Upper lobe of left lung (tissue), 4 donors: ENCODE measurements around the gene VDAC2.

Source experiments
- CTCF ChIP-seq, 6 experiments: fragments of 450-650 bp in 4 of 6; fragments of 200-600 bp in 2 of 6; sonication (generic) in 2 of 6; IDR thresholded peaks; one replicate each; pipeline ENCODE4 v1.5.1; 2016 to 2019; ENCODE audit warnings: antibody characterized with exemption in 6 of 6
- EP300 ChIP-seq, 4 donors: sonication (generic); formaldehyde crosslinking; IDR thresholded peaks; one replicate each; pipeline ENCODE4 v1.5.1; 2017; ENCODE audit warnings: antibody characterized with exemption in 4 of 4, control low read depth in 2 of 4
- POLR2A ChIP-seq, 4 donors: fragments of 450-650 bp; IDR thresholded peaks; one replicate each; pipeline ENCODE4 v1.5.1; 2016 to 2017; ENCODE audit warnings: antibody characterized with exemption in 4 of 4, mild to moderate bottlenecking in 2 of 4
- POLR2AphosphoS5 ChIP-seq, 2 donors: sonication (generic); formaldehyde crosslinking; IDR thresholded peaks; one replicate each; pipeline ENCODE4 v1.5.1; 2017; ENCODE audit warnings: antibody characterized with exemption in 2 of 2

DNA sequence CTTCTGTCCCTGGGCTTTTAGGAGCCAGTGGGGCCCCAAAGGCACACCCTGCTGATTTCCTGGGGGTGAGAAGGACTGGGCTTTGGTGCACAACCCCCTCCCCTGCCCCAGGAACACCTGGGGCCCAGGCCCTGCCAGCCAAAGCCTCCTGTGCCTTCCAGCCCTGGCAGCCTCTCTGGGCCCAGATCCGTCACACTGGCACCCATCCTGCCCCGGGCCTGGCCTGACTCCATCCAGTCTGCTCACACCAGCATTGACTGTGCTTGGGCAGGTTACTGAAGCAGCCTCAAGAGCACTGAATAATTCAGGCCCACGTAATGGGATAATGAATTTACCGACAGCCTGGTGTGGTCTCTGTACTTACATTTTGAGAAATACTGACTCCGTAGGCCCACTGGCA, 37.2 kb downstream of the VDAC2 start:
- TF ChIP-seq CTCF (IDR thresholded peaks at IDR 0.05): no peak
- no peak for TF ChIP-seq POLR2A (IDR thresholded peaks at IDR 0.05)
- TF ChIP-seq EP300 (IDR thresholded peaks at IDR 0.05): no peak
- no peak for TF ChIP-seq POLR2AphosphoS5 (IDR thresholded peaks at IDR 0.05)
